Islet precursor cell (in vitro differentiated cells): ENCODE results near the gene ZNF577.
"Not testable (repeated sequence)": the region's sequence is repeated elsewhere in the genome, so short reads cannot be mapped to it uniquely, and the experiment has no call there.

Source experiments
- DNase-seq: peaks from one replicate; pipeline ENCODE4 v3.0.0-alpha.2; 2018

ZNF577 gene

DNA sequence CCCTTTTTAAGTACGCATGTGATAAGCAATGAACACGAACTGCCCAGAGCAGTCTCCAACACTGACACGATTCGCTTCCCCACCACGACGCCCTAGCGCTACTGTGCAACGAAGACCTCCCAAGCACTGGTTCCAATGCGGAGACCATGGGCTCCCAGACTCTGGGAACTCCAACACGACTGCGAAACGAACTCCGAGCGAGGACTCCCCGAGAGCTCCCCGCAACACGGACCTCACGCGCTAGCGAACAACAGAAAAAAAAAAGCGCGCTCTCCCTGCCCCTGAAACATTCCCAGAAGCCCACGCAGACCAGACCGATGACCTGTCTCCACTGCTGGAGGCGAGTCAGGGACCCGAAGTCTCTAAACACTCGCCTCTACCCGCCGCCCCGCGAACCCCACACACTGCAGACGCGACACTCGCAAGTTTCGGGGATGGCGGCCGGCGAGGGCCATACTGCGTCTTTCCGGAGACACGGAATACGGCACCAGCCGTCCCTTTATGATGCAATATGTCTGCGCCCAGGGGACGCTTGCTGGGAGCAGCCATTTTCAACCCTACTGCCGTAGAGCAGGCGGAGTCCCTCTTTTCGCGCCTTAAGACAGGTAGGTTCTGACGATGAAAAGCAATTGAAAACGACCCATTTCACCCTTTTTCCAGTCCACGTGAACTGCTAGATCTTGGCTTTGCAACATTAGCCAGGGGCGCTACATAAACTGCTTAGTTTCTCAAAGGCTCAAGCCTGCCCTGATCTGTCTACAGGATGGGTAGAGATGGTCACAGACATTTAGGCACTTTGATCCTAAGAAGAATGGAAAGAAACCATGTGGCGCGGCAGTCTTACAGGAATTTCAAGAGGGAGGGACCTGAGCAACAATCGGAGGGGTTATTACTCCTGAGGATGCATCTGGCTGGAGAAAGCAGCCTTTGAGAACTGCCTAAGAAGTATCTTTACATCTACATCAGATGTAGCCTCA is at the start of gene ZNF577:
Gene ZNF577 (minus strand): TSS at position 430 of the 977 bp plus-strand sequence. CDS start 7,569 bp downstream, outside the sequence.
- DNase-seq: peak; percentile 83

DNA sequence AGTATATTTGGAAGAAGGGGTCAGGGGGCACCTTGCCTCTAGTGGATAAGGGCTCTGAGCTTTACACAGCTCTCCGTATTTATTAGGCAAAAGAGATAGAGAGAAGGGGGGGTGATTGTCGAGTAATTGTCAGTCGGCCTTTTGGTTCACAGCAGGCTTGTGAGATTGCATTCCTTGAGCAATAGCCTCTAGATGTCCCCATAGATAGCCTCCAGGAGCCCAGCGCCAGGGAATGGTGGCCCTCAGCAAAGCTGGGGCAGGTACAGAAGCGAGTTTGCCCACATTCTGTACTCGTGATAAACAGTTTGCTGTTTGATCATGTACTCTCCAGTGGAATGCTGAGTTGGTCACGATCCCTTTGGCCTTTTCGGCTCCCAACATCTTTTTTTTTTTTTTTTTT is 44.2 kb upstream of the ZNF577 start:
- DNase-seq: no peak

GRCh38 chr19:51927859-51928258 is 40.1 kb upstream of the ZNF577 start:
- DNase-seq: no peak

DNA sequence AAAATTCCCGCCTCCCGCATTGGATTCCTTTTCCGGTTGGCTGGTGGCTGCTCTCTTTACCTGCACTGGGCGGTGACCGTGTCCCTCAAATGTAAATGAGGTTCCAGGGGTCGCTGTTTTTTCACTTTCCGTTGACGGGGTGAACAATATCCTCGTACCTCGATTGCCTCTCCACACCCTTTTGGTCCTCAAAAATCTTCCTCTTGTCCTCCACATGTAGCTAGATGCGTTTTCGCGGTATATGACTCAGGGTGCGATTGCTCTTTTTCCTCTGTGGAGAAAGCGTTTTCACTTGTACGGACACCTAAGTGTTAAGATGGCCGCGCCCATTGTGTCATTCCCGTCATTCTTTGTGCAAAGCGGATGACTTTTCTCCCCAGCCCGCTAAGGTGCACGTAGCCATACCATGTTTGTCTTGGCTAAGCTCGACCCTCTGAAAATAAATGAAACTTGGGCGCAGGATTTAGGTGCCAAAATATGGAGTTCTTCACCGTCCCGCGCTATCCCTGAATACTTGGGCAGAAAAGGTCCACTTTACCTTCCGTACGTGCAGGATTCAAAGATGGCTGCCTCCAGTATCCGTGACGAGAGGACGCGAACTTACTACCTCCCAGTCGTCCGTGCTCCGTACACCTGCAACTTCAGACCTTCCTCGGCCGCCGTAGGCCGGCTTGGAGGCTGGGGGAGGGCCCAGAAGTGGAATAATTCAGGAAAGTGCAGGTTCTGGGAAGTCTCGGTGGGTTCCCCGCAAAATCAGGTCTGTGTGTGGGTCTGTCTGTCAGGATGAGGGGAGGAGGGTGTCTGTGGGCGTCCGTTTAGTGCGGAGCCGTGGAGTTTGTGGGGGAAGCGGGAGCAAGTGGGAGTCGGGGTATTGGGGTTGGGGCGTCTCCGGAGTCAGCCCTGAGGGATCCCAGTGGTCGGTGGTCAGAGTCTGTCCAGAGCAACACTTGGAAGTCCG is 39.3 kb upstream of the ZNF577 start, which contains the start of gene ZNF613:
Gene ZNF613 (plus strand): TSS at position 689 of the 958 bp plus-strand sequence. CDS start 8,749 bp downstream, outside the sequence.
- DNase-seq: peak; percentile 94

- no peak for DNase-seq
Measured at GRCh38 chr19:51926426-51926783, 38.7 kb upstream of the ZNF577 start.

GRCh38 chr19:51921949-51922348 is 34.2 kb upstream of the ZNF577 start:
- no peak for DNase-seq

- DNase-seq: no peak
Measured at GRCh38 chr19:51919606-51920005, 31.9 kb upstream of the ZNF577 start.

GRCh38 chr19:51916167-51916566 is 28.4 kb upstream of the ZNF577 start:
- DNase-seq: no peak

DNA sequence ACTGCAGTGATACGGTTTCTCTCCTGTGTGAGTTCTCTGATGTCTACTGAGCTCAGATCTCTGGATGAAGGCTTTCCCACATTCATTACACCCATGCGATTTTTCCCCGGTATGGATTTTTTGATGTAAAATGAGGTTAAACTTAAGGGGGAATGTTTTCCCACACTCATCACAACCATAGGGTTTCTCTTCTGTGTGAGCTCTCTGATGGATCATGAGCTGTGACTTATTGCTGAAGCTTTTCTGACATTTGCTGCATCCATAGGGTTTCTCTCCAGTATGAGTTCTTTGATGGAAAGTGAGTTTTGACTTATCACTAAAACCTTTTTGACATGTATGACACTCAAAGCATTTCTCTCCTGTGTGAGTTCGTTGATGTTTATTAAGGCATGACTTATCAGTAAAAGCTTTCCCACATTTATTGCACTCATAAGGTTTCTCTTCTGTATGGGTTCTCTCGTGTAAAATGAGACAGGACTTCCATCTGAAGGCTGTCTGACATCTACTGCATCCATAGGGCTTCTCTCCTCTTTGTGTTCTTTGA is 27.6 kb upstream of the ZNF577 start:
- DNase-seq: no peak

- DNase-seq: not testable (repeated sequence)
Measured at GRCh38 chr19:51907981-51908380, 20.2 kb upstream of the ZNF577 start.

- not testable (repeated sequence) for DNase-seq
Measured at GRCh38 chr19:51906108-51906507, 18.4 kb upstream of the ZNF577 start.

DNA sequence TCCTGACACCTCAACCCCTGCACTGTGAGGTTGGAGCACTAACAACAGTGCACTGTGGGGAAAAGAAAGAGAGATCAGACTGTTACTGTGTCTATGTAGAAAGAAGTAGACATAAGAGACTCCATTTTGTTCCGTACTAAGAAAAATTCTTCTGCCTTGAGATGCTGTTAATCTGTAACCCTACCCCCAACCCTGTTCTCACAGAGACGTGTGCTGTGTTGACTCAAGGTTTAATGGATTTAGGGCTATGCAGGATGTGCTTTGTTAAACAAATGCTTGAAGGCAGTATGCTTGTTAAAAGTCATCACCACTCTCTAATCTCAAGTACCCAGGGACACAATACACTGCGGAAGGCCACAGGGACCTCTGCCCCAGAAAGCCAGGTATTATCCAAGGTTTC is 17.9 kb upstream of the ZNF577 start:
- DNase-seq: not testable (repeated sequence)

DNA sequence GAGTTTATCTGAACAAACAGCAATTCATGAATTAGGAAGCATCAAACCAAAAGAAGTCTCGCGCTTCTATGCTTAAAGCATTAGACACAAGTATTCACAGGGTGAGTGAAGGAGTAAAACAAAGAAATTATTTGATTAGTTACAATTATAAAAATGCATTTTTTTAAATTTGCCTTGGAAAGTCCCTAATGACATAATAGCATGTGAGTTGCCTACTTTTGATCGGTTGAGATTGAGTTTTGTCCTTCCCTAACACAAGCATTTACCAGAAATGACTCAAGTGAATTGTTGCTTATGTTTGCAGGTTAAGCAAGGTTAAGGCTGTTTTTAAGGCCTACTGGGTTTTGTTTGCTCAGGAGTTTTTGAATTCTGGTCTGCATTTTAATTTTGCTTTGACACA is 17.5 kb upstream of the ZNF577 start:
- DNase-seq: no peak

DNA sequence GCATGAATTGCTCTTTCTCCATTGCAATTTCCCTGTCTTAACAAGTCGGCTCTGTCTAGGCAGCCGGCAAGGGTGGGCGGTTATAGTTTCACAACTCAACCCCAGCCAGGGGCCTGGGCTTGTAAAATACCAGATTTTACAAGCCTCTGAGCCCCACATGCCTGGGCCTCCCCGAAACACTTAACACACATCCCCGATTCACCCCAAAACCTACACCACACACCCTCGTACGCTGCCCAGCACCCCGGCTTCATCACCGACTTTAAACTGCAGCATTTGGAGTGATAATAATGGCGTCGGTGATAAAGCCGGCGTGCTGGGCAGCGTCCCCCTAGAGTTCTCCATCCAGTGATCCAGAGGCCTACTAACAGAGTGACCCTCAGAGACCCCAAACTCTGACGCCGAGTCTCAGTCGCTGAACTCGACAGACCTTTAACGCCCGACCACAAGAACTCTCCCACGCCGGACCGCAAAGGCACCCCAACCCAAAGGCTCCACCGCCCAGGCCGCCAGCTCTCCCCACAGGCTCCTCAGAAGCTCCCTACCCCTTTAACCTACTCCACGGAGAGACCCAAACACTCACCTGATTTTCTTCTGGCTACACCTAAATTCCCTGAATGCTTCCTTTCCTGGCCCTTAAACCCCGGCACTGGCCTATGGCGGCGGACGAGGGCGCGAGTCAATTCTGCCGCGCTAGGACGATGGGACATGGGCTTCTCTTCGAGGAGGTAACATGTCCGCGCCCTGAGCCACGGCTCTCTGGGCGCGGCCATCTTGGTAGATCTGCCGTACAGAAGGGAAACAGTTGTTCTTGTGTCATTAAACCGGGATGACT is 16.8 kb upstream of the ZNF577 start, which contains the start of gene ZNF649:
Gene ZNF649 (minus strand): TSS at position 687 of the 835 bp plus-strand sequence. CDS start 4,910 bp downstream, outside the sequence.
- peak; percentile 94 for DNase-seq

GRCh38 chr19:51903192-51903591 is 15.4 kb upstream of the ZNF577 start:
- no peak for DNase-seq

DNA sequence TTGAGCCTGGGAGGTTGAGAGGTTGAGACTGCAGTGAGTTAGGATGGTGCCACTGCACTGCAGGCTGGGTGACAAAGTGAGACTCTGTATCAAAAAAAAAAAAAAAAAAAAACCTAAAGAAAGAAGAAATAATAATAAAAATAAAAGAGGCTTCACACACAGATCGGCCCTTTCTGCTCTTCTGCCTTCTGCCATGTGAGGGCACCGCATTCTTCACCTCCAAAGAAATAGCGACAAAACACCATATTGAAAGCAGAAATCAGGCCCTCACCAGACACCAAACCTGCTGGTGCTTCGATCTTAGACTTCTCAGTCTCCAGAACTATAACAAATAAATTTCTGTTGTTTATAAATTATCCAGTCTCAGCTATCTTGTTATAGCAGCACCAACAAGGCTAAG is 14.1 kb upstream of the ZNF577 start:
- no peak for DNase-seq

- DNase-seq: no peak
Measured at GRCh38 chr19:51891193-51891747, 3.5 kb upstream of the ZNF577 start.

DNA sequence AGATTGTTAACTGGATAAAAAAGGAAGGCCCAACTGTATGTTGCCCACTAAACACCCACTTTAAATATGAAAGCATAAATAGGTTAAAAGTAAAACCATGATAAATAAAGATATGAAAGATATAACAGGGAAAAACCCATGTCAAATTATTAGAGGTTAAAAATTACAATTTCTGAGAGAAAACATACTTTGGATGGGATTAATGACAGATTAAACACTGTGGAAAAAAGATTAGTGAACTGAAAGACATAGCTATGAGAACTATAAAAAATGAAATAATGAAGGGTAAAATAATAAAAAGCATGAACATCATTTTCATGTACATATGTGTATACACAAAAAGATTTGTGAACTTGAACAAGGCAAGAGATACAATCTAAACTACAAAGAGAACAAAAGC is 2.2 kb upstream of the ZNF577 start:
- no peak for DNase-seq

DNA sequence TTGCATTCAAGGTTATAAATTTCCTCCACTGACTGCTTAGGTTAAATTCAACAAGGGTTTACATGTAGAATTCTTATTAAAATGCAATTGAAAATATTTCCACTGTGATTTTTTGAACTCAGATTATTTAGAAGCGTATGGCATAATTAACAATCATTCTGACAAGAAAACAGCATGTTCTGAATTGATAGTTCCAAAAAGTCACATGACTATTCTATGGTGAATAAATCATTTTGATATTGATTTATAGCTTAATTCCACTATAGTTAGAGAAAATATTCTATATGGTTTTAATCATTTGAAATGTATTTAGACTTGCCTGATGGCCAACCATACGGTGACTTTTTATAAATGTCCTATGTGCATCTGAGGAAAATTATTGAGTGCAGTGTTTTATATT is 3.0 kb downstream of the ZNF577 start:
- DNase-seq: no peak

DNA sequence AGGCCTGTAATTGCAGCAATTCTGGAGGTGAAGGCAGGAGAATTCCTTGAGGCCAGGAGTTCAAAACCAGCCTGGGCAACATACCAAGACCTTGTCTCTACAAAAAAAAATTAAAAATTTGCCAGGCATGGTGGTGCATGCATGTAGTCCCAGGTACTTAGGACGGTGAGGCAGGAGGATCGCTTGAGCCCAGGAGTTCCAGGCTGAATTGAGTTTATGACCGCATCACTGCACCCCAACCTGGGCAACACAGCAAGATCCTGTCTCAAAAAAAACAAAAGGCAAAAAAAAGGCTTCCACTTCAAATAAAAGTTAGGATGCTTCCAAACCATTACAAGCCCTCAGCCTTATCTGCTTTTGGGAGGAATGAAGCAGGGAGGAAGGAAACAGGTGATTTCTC is 5.2 kb downstream of the ZNF577 start:
- DNase-seq: no peak

- DNase-seq: no peak
Measured at GRCh38 chr19:51873097-51873496, 14.7 kb downstream of the ZNF577 start.
